Measurements from ENCODE around the gene LBR. TPM values are rescaled to one million over a fixed set of nuclear protein-coding genes. Genes with fewer than 3 reads are reported as not detected.
A peak's percentile ranks its signal among the peaks of the same experiment; 100 is the strongest.

LBR gene
- total RNA-seq, 1 experiment from 2014 or later, result 149 TPM

GRCh38 chr1:225422031-225422605, 5.7 kb downstream of the LBR start:
- H3K4me3 Mint-ChIP-seq (ENCODE audit: unreplicated experiment), result no peak overlapping the region
- H3K4me1 Mint-ChIP-seq (ENCODE audit: low read depth, unreplicated experiment), result peaks cover 45% of the 10 kb centered on the region
- no peak for TF ChIP-seq CTCF (IDR thresholded peaks at IDR 0.05; ENCODE audit: insufficient read depth in 1 of 2, low read depth in 1 of 2, low read length in 1 of 2, severe bottlenecking in 1 of 2, unreplicated experiment in 1 of 2)
- H3K36me3 ChIP-seq (ENCODE audit: control insufficient read depth, insufficient read depth, low read length), result no peaks in the 10 kb centered on the region; the same call in 1 of the 2 replicates
- DNase-seq, result no peak
- peaks cover 43% of the 10 kb centered on the region for H3K4me1 ChIP-seq
- H3K27ac Mint-ChIP-seq (ENCODE audit: unreplicated experiment), result peak overlapping the region; percentile 61
- peaks cover 39% of the 10 kb centered on the region for H3K36me3 Mint-ChIP-seq (ENCODE audit: insufficient read depth, unreplicated experiment)
- no peaks in the 10 kb centered on the region for H3K9me3 Mint-ChIP-seq (ENCODE audit: unreplicated experiment)
- no peaks in the 10 kb centered on the region for H3K27me3 ChIP-seq (replicated peaks; ENCODE audit: control insufficient read depth, insufficient read depth, low read length)
- ChIA-PET POLR2A (no interaction called here), CTCF (no interaction called here)
- H3K4me3 ChIP-seq (ENCODE audit: low read depth, low read length), result no peak overlapping the region
- H3K27me3 Mint-ChIP-seq (ENCODE audit: insufficient read depth, unreplicated experiment), result no peaks in the 10 kb centered on the region
- no peaks in the 10 kb centered on the region for H3K9me3 ChIP-seq
- no TSS peak for BruUV-seq (replicated peaks)
- intact Hi-C loops (cut with micrococcal nuclease; ENCODE audit: unreplicated experiment), result no loop called here

GRCh38 chr1:225418598-225418997, 9.2 kb downstream of the LBR start:
- Histone ChIP-seq H3K27me3 (replicated peaks; ENCODE audit: control insufficient read depth, insufficient read depth, low read length) (no peaks in the 10 kb centered on the region), H3K9me3 (no peaks in the 10 kb centered on the region), H3K36me3 (ENCODE audit: control insufficient read depth, insufficient read depth, low read length) (peaks cover 1% of the 10 kb centered on the region), H3K4me1 (peaks cover 24% of the 10 kb centered on the region), H3K4me3 (ENCODE audit: low read depth, low read length) (no peak overlapping the region)
- DNase-seq, result peak; percentile 86 to 90
- H3K27me3 Mint-ChIP-seq (ENCODE audit: insufficient read depth, unreplicated experiment), result no peaks in the 10 kb centered on the region
- intact Hi-C loops (cut with micrococcal nuclease; ENCODE audit: unreplicated experiment), result loop anchor here (1.0 to 5.0 kb wide), 3 partner anchors 10 to 191 kb away; partner anchors contain the start of gene LBR
- POLR2A ChIA-PET, result interaction anchor here (0.7 kb wide), 4 partner anchors 9 to 395 kb away, joined by 3 to 6 read pairs (median 4); partner anchors contain the start of gene LBR
- H3K4me3 Mint-ChIP-seq (ENCODE audit: unreplicated experiment), result peak overlapping the region; percentile 24
- no peaks in the 10 kb centered on the region for H3K9me3 Mint-ChIP-seq (ENCODE audit: unreplicated experiment)
- H3K36me3 Mint-ChIP-seq (ENCODE audit: insufficient read depth, unreplicated experiment), result peaks cover 72% of the 10 kb centered on the region
- TF ChIP-seq CTCF (IDR thresholded peaks at IDR 0.05; ENCODE audit: insufficient read depth in 1 of 2, low read depth in 1 of 2, low read length in 1 of 2, severe bottlenecking in 1 of 2, unreplicated experiment in 1 of 2), result peak in 1 of 2 experiments; percentile 45
- H3K4me1 Mint-ChIP-seq (ENCODE audit: low read depth, unreplicated experiment), result peaks cover 31% of the 10 kb centered on the region
- CTCF ChIA-PET, result interaction anchor here (0.6 to 1.5 kb wide), 9 partner anchors 8 to 99 kb away, joined by 3 to 20 read pairs (median 6); partner anchors contain the start of gene LBR
- BruUV-seq (replicated peaks), result no TSS peak
- peak overlapping the region; percentile 7 for H3K27ac Mint-ChIP-seq (ENCODE audit: unreplicated experiment)

- Mint-ChIP-seq H3K4me3 (ENCODE audit: unreplicated experiment) (peak overlapping the region; percentile 24), H3K27ac (ENCODE audit: unreplicated experiment) (peak overlapping the region; percentile 7), H3K4me1 (ENCODE audit: low read depth, unreplicated experiment) (peaks cover 26% of the 10 kb centered on the region), H3K36me3 (ENCODE audit: insufficient read depth, unreplicated experiment) (peaks cover 69% of the 10 kb centered on the region), H3K9me3 (ENCODE audit: unreplicated experiment) (no peaks in the 10 kb centered on the region), H3K27me3 (ENCODE audit: insufficient read depth, unreplicated experiment) (no peaks in the 10 kb centered on the region)
- H3K27me3 ChIP-seq (replicated peaks; ENCODE audit: control insufficient read depth, insufficient read depth, low read length), result no peaks in the 10 kb centered on the region
- no peaks in the 10 kb centered on the region for H3K9me3 ChIP-seq
- ChIA-PET POLR2A (interaction anchor here (0.6 to 0.7 kb wide), 5 partner anchors 9 to 395 kb away, joined by 3 to 6 read pairs (median 3); partner anchors contain the start of gene LBR), CTCF (interaction anchor here (0.6 to 1.5 kb wide), 8 partner anchors 9 to 99 kb away, joined by 3 to 20 read pairs (median 7); partner anchors contain the start of gene LBR)
- no TSS peak for BruUV-seq (replicated peaks)
- H3K4me3 ChIP-seq (ENCODE audit: low read depth, low read length), result no peak overlapping the region
- intact Hi-C loops (cut with micrococcal nuclease; ENCODE audit: unreplicated experiment), result loop anchor here (1.0 to 5.0 kb wide), 3 partner anchors 10 to 191 kb away; partner anchors contain the start of gene LBR
- H3K36me3 ChIP-seq (ENCODE audit: control insufficient read depth, insufficient read depth, low read length), result peaks cover 1% of the 10 kb centered on the region; the same call in 1 of the 2 replicates
- peaks cover 27% of the 10 kb centered on the region for H3K4me1 ChIP-seq
- DNase-seq, result no peak
- TF ChIP-seq CTCF (IDR thresholded peaks at IDR 0.05; ENCODE audit: insufficient read depth in 1 of 2, low read depth in 1 of 2, low read length in 1 of 2, severe bottlenecking in 1 of 2, unreplicated experiment in 1 of 2), result no peak
Measured at GRCh38 chr1:225418059-225418458, 9.8 kb downstream of the LBR start.

Measured in Caco-2 (cell line).